ENCODE results near the gene SLC25A26. TPM values are rescaled to one million over a fixed set of nuclear protein-coding genes. Genes with fewer than 3 reads are reported as not detected.

Gene SLC25A26
- total RNA-seq, 1 experiment from 2014 or later: 23.8 TPM

GRCh38 chr3:66398228-66399025 is 177.6 kb downstream of the SLC25A26 start:
- no peak overlapping the region for H2AFZ ChIP-seq (ENCODE audit: low read depth, low read length, poor library complexity, severe bottlenecking)
- intact Hi-C loops (cut with micrococcal nuclease): no loop called here
- no peaks in the 10 kb centered on the region for H3K36me3 ChIP-seq (ENCODE audit: control insufficient read depth in 1 of 2, insufficient read depth in 2 of 2, low read length in 2 of 2)
- no TSS peak for BruUV-seq (replicated peaks)
- RAD21 ChIA-PET (ENCODE audit: low non-redundant PET in 1 of 2, low total read pairs in 2 of 2, uncharacterized antibody in 2 of 2, unreplicated experiment in 2 of 2): no interaction called here
- no peak overlapping the region for H3K4me2 ChIP-seq (ENCODE audit: low read length)
- no peaks in the 10 kb centered on the region for H3K9me3 ChIP-seq (ENCODE audit: control insufficient read depth in 1 of 2, insufficient read depth in 1 of 2, low read depth in 1 of 2, low read length in 2 of 2)
- no peaks in the 10 kb centered on the region for H4K20me1 ChIP-seq (ENCODE audit: insufficient read depth)
- H3K79me2 ChIP-seq (ENCODE audit: insufficient read depth, low read length): no peaks in the 10 kb centered on the region
- H3K27me3 ChIP-seq (ENCODE audit: insufficient read depth, low read length): no peaks in the 10 kb centered on the region
- H3K4me1 ChIP-seq (ENCODE audit: control insufficient read depth in 1 of 2, insufficient read depth in 2 of 2, low read length in 2 of 2): no peaks in the 10 kb centered on the region
- no peak overlapping the region for H3K9ac ChIP-seq (ENCODE audit: low read length)
- TF ChIP-seq ELF1 (IDR thresholded peaks at IDR 0.05; ENCODE audit: borderline replicate concordance, low read depth): no peak
- TF ChIP-seq EGR1 (IDR thresholded peaks at IDR 0.05; ENCODE audit: low read depth): no peak
- TF ChIP-seq CBX3 (IDR thresholded peaks at IDR 0.05; ENCODE audit: low read depth): no peak
- TF ChIP-seq EZH2 (IDR thresholded peaks at IDR 0.05): no peak
- no peak for TF ChIP-seq EZH2phosphoT487 (IDR thresholded peaks at IDR 0.05; ENCODE audit: borderline replicate concordance)
- TF ChIP-seq YY1 (IDR thresholded peaks at IDR 0.05; ENCODE audit: extremely low read depth, insufficient replicate concordance, low read depth, low read length): no peak
- no peak for TF ChIP-seq CEBPB (IDR thresholded peaks at IDR 0.05; ENCODE audit: low read depth)
- no peak for TF ChIP-seq ZFX (IDR thresholded peaks at IDR 0.05)
- TF ChIP-seq MAX (IDR thresholded peaks at IDR 0.05): no peak
- no peak for TF ChIP-seq SRF (IDR thresholded peaks at IDR 0.05; ENCODE audit: low read depth)
- TF ChIP-seq SP1 (IDR thresholded peaks at IDR 0.05; ENCODE audit: low read depth): no peak
- TF ChIP-seq RAD21 (IDR thresholded peaks at IDR 0.05; ENCODE audit: low read depth): no peak
- TF ChIP-seq FOSL1 (IDR thresholded peaks at IDR 0.05; ENCODE audit: low read depth): no peak
- no peak overlapping the region for H3K27ac ChIP-seq (ENCODE audit: low read depth, low read length)
- CTCF ChIA-PET: interaction anchor here (1.2 kb wide), 1 partner anchor 424 kb away, joined by 3 read pairs; no protein-coding TSS in a partner anchor
- no peak overlapping the region for H3K4me3 ChIP-seq (replicated peaks in 1 of 2; ENCODE audit: low read depth in 1 of 2, low read length in 2 of 2)
- DNase-seq (ENCODE audit: low read depth, low spot score): no peak
- POLR2A ChIA-PET: no interaction called here
- no peak for ATAC-seq
- H3K9me2 ChIP-seq (ENCODE audit: insufficient read depth): no peaks in the 10 kb centered on the region

Measured in HCT116 (cell line).